A549 (cell line): ENCODE measurements around the gene EPB41L5. TPM values are rescaled to one million over a fixed set of nuclear protein-coding genes. Genes with fewer than 3 reads are reported as not detected.
A peak's percentile ranks its signal among the peaks of the same experiment; 100 is the strongest.

ENCODE experiments used
- ATAC-seq, 2 experiments: fragments of 200-7000 bp in 1 of 2; fragments of >200 bp in 1 of 2; cut with Nextera tagmentation in 1 of 2; cut with Tn5 transposase in 1 of 2; 3 replicates each; pipeline versions ENCODE4 v1.8.0 to v1.9.1; 2018 to 2020; ENCODE audit warnings: mild to moderate bottlenecking in 1 of 2, moderate library complexity in 1 of 2
- CTCF ChIA-PET: fragments of 300-600 bp; sonication (Branson Sonifier 250); formaldehyde crosslinking; extraction: SDS; loops from one replicate; lab custom pipeline; 2021; ENCODE audit warnings: antibody characterized with exemption, inconsistent platforms; lab: Yijun Ruan, JAX
- POLR2A ChIA-PET: fragments of 350-600 bp; formaldehyde crosslinking; extraction: SDS; loops from one replicate; lab custom pipeline; 2021; ENCODE audit warnings: antibody characterized with exemption, inconsistent platforms; lab: Yijun Ruan, JAX
- DNase-seq, 2 experiments: peaks; one replicate each; pipeline versions ENCODE4 v3.0.0 to v3.0.0-alpha.2; 2011 to 2016; ENCODE audit warnings: low read depth in 1 of 2, low spot score in 1 of 2
- FAIRE-seq: peaks from 2 replicates; lab custom pipeline; 2011; peaks lifted over from hg19 to GRCh38; lab: Jason Lieb, UNC
- H3K27ac ChIP-seq, 2 experiments: fragments of >200 bp; sonication (Bioruptor Twin); formaldehyde crosslinking; 3 replicates each; pipeline ENCODE4 v1.5.1; 2016 to 2017
- H3K4me1 ChIP-seq: fragments of >200 bp; sonication (Bioruptor Twin); formaldehyde crosslinking; 3 replicates; pipeline ENCODE4 v1.6.1; 2016
- H3K4me2 ChIP-seq: fragments of >200 bp; sonication (Bioruptor Twin); formaldehyde crosslinking; 3 replicates; pipeline ENCODE4 v1.6.1; 2016
- H3K4me3 ChIP-seq: fragments of >200 bp; sonication (Bioruptor Twin); formaldehyde crosslinking; 3 replicates; pipeline ENCODE4 v1.5.1; 2016
- H3K9me3 ChIP-seq: fragments of >200 bp; sonication (Bioruptor Twin); formaldehyde crosslinking; 3 replicates; pipeline ENCODE4 v1.6.1; 2016
- CBX2 ChIP-seq: fragments of 200-600 bp; sonication (generic); IDR thresholded peaks from 2 replicates; pipeline ENCODE4 v1.6.1; 2016; ENCODE audit warnings: low read depth, mild to moderate bottlenecking, borderline replicate concordance
- CHD4 ChIP-seq: fragments of 200-600 bp; sonication (generic); IDR thresholded peaks from 2 replicates; pipeline ENCODE4 v1.6.1; 2016; ENCODE audit warnings: antibody characterized with exemption, mild to moderate bottlenecking, borderline replicate concordance
- EHF ChIP-seq: fragments of 250-450 bp; sonication (Bioruptor Pico); IDR thresholded peaks from 2 replicates; pipeline ENCODE4 v1.5.0; 2020; ENCODE audit warnings: mild to moderate bottlenecking
- FOSB ChIP-seq: fragments of 250-450 bp; sonication (Bioruptor Pico); IDR thresholded peaks from 2 replicates; pipeline ENCODE4 v1.5.0; 2020; ENCODE audit warnings: mild to moderate bottlenecking, moderate library complexity
- FOSL2 ChIP-seq, 2 experiments: fragments of 450-650 bp in 1 of 2; fragments of >200 bp in 1 of 2; sonication (Bioruptor Twin) in 1 of 2; formaldehyde crosslinking; IDR thresholded peaks; 2 replicates each; pipeline versions ENCODE4 v1.5.0 to v1.6.1; 2016 to 2020; ENCODE audit warnings: mild to moderate bottlenecking in 1 of 2, moderate library complexity in 1 of 2
- HOXA7 ChIP-seq: fragments of 250-450 bp; sonication (Bioruptor Pico); IDR thresholded peaks from 2 replicates; pipeline ENCODE4 v1.5.0; 2020; ENCODE audit warnings: mild to moderate bottlenecking, moderate library complexity
- HOXB13 ChIP-seq: fragments of 250-450 bp; sonication (Bioruptor Pico); IDR thresholded peaks from 2 replicates; pipeline ENCODE4 v1.5.0; 2020; ENCODE audit warnings: low read depth, mild to moderate bottlenecking, moderate library complexity
- JUN ChIP-seq, 2 experiments: fragments of >200 bp; sonication (Bioruptor Twin); formaldehyde crosslinking; IDR thresholded peaks; 2 replicates in 1 of 2; 3 replicates in 1 of 2; pipeline ENCODE4 v1.6.1; 2016 to 2017
- JUNB ChIP-seq: fragments of >200 bp; sonication (Bioruptor Twin); formaldehyde crosslinking; IDR thresholded peaks from 2 replicates; pipeline ENCODE4 v1.6.1; 2016
- MAZ ChIP-seq: fragments of 150-350 bp; IDR thresholded peaks from 2 replicates; pipeline ENCODE4 v1.6.1; 2014; ENCODE audit warnings: antibody characterized with exemption, low read depth, low read length, borderline replicate concordance
- NFE2L2 ChIP-seq: fragments of 150-350 bp; conservative IDR thresholded peaks from 2 replicates; pipeline ENCODE4 v1.6.1; 2014; ENCODE audit warnings: low read length
- POLR2A ChIP-seq: IDR thresholded peaks from 2 replicates; pipeline ENCODE4 v1.6.1; 2012; ENCODE audit warnings: mild to moderate bottlenecking, low read length
- RAD21 ChIP-seq, 2 experiments: fragments of >200 bp in 1 of 2; sonication (Bioruptor Twin) in 1 of 2; formaldehyde crosslinking in 1 of 2; IDR thresholded peaks in 1 of 2; conservative IDR thresholded peaks in 1 of 2; 2 replicates in 1 of 2; 3 replicates in 1 of 2; pipeline ENCODE4 v1.6.1; 2012 to 2018; ENCODE audit warnings: inconsistent platforms in 1 of 2
- RCOR1 ChIP-seq: fragments of 150-350 bp; IDR thresholded peaks from 2 replicates; pipeline ENCODE4 v1.6.1; 2014; ENCODE audit warnings: antibody characterized with exemption, low read length, low read depth
- SMC3 ChIP-seq: fragments of >200 bp; sonication (Bioruptor Twin); formaldehyde crosslinking; IDR thresholded peaks from 3 replicates; pipeline ENCODE4 v1.6.1; 2018; ENCODE audit warnings: inconsistent platforms
- SREBF2 ChIP-seq: fragments of 450-650 bp; IDR thresholded peaks from 2 replicates; pipeline ENCODE4 v1.6.1; 2014; ENCODE audit warnings: mild to moderate bottlenecking, moderate library complexity
- ZFP36 ChIP-seq: fragments of 450-650 bp; IDR thresholded peaks from 2 replicates; pipeline ENCODE4 v1.6.1; 2014; ENCODE audit warnings: borderline replicate concordance; ENCODE audit not compliant: partially characterized antibody
- WGBS: methylation state at CpG from one replicate; pipeline ENCODE4 v1.1.6; 2017; ENCODE audit errors: missing lambda C conversion rate; 5-methylcytosine and 5-hydroxymethylcytosine counted together
- polyA plus RNA-seq, 4 experiments: library from polyadenylated mRNA; depleted of rRNA in 3 of 4; stranded (reverse); fragments of >200 nt; fragmentation: RNase III in 1 of 4; extraction: RNeasy Plus Mini Kit Qiagen cat#74134 plus additional on column Dnase treatment in 1 of 4; gene quantifications; 2 replicates in 3 of 4; 3 replicates in 1 of 4; pipeline ENCODE4 v1.2.3, GENCODE V29; 2011 to 2017
- TF ChIP-seq, protein P1 (sequence below): fragments of >200 bp; sonication (Bioruptor Twin); formaldehyde crosslinking; IDR thresholded peaks from 3 replicates; pipeline ENCODE4 v1.5.1; 2016
- TF ChIP-seq, protein P2 (sequence below): fragments of 200-600 bp; sonication (generic); IDR thresholded peaks from 2 replicates; pipeline ENCODE4 v1.6.1; 2016; ENCODE audit warnings: antibody characterized with exemption, mild to moderate bottlenecking, moderate library complexity
- TF ChIP-seq, protein P3 (sequence below): IDR thresholded peaks from 2 replicates; pipeline ENCODE4 v1.6.1; 2012
- TF ChIP-seq, protein P4 (sequence below): fragments of >200 bp; sonication (Bioruptor Twin); formaldehyde crosslinking; IDR thresholded peaks from 2 replicates; pipeline ENCODE4 v1.6.1; 2016

The EPB41L5 gene
- polyA plus RNA-seq, 2 of the 4 experiments (the other 2 are of a cell fraction): 5.8 to 33.0 TPM

DNA sequence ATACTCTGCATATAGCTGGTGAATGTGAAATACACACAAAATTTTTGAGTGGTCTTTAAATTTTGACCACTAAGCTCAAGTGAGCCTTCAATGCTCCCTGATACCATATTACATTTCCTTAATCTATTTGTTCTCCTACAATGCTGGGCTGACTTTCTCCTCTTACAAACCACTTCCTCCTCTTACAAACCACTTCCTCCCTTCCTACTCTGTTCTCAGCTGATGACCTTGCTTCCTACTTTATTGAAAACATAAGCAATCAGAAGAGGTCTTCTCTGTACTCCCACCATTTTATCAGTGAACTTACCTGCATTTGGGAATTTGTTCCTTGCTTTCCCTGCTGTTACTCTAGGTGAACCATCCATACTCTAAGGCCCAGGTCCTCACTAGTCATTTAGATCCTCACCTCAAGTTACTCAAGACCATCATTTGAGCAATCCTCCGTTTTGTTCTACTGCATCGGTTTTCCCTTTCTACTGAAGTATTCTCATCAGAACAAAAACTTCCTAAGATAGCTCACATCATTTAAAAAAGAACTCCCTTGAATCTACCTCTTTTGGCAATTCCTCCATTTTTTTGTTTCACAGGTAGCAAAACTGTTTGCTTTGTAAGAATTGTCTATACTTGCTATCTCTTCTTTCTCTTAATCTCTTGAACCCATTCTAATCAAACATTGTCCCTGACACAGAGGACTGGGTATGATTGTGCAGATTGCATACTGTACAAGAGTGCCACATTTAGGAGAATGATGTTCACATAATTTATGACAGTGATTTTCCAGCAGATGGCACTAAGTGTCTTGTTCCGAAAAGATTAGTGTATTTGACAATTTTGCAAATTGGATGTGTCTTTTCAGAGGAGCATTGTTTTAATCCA is 96.5 kb downstream of the EPB41L5 start:
- ATAC-seq (peak; percentile 66 to 83; a peak in 5 of 6 replicates), DNase-seq (peak; percentile 33 to 54), FAIRE-seq (no peak)
- WGBS: 8% methylated on average over 3 of the region's 3 CpGs
- Histone ChIP-seq H3K27ac (peak overlapping the region in 1 of 2 experiments; percentile 22; a peak in 1 of 6 replicates), H3K4me1 (peaks cover 18% of the 10 kb centered on the region; the same call in 2 of the 3 replicates), H3K4me3 (no peak overlapping the region), H3K9me3 (no peaks in the 10 kb centered on the region), H3K4me2 (peak overlapping the region; percentile 34; the same call in 2 of the 3 replicates)
- CTCF ChIA-PET: interaction anchor here (0.5 to 3.1 kb wide), 34 partner anchors 9 to 573 kb away, joined by 3 to 36 read pairs (median 3); partner anchors contain the start of gene TMEM185B
- TF ChIP-seq HOXB13 (CRISPR knock-in tag) (no peak), RAD21 (conservative IDR thresholded peaks at IDR 0.05 in 1 of 2, IDR thresholded peaks at IDR 0.05 in 1 of 2) (peak; percentile 78 to 84), SMC3 (peak; percentile 81), NFE2L2 (no peak)
- TF ChIP-seq, protein P1, sequence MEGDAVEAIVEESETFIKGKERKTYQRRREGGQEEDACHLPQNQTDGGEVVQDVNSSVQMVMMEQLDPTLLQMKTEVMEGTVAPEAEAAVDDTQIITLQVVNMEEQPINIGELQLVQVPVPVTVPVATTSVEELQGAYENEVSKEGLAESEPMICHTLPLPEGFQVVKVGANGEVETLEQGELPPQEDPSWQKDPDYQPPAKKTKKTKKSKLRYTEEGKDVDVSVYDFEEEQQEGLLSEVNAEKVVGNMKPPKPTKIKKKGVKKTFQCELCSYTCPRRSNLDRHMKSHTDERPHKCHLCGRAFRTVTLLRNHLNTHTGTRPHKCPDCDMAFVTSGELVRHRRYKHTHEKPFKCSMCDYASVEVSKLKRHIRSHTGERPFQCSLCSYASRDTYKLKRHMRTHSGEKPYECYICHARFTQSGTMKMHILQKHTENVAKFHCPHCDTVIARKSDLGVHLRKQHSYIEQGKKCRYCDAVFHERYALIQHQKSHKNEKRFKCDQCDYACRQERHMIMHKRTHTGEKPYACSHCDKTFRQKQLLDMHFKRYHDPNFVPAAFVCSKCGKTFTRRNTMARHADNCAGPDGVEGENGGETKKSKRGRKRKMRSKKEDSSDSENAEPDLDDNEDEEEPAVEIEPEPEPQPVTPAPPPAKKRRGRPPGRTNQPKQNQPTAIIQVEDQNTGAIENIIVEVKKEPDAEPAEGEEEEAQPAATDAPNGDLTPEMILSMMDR: peak; percentile 81
- POLR2A ChIA-PET: interaction anchor here (1.5 kb wide), 1 partner anchor 114 kb away, joined by 4 read pairs; the partner anchor contains the start of gene TMEM185B

DNA sequence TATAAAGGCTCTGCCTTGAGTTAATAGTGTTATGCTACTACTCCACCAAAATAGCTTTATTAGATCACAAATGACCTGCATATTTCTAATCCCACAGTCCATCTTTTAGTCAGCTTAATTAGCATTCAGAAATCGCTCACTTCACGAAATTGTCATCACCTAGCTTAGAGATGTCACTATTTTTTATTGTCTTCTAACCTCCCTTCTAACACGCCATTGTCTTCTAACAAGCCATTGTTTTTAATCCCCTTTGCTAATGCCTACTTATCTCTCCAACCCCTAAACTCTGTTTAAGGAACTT is 97.1 kb downstream of the EPB41L5 start:
- H3K4me2 ChIP-seq: no peak overlapping the region
- ChIA-PET CTCF (interaction anchor here (0.6 to 3.1 kb wide), 28 partner anchors 10 to 965 kb away, joined by 3 to 36 read pairs (median 4); partner anchors contain the start of gene TMEM185B), POLR2A (interaction anchor here (1.5 kb wide), 1 partner anchor 113 kb away, joined by 4 read pairs; the partner anchor contains the start of gene TMEM185B)
- 72% methylated on average over 3 of the region's 3 CpGs for WGBS
- TF ChIP-seq, protein P1: 0 out of 3 replicates have a peak, but pooled peaks have one; percentile 25
- no peak for TF ChIP-seq FOSB (CRISPR knock-in tag)
- H3K9me3 ChIP-seq: no peaks in the 10 kb centered on the region
- no peak for DNase-seq
- H3K4me1 ChIP-seq: peaks cover 18% of the 10 kb centered on the region; the same call in 2 of the 3 replicates
- no peak overlapping the region for H3K4me3 ChIP-seq
- FAIRE-seq: no peak
- ATAC-seq: no peak
- H3K27ac ChIP-seq: no peak overlapping the region

DNA sequence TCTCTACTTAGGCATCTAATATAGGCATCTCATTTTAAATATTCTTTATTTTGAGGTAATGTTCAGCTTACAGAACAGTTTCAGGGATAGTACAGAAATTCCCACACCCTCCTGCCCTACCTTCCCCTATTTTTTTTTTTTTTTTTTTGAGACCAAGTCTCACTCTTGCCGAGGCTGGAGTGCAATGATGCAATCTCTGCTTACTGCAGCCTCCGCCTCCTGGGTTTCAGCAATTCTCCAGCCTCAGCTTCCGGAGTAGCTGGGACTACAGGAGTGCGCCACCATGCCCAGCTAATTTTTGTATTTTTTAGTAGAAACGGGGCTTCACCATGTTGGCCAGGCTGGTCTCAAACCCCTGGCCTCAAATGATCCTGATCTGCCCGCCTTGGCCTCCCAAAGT is 97.6 kb downstream of the EPB41L5 start:
- Histone ChIP-seq H3K9me3 (no peaks in the 10 kb centered on the region), H3K27ac (no peak overlapping the region), H3K4me3 (no peak overlapping the region), H3K4me1 (peaks cover 18% of the 10 kb centered on the region; the same call in 2 of the 3 replicates), H3K4me2 (no peak overlapping the region)
- TF ChIP-seq EHF (CRISPR knock-in tag) (no peak), HOXB13 (CRISPR knock-in tag) (no peak), JUNB (no peak), SREBF2 (no peak), RCOR1 (no peak), HOXA7 (CRISPR knock-in tag) (no peak), POLR2A (no peak), CBX2 (no peak), ZFP36 (no peak), JUN (IDR thresholded peaks at IDR 0.05) (no peak), FOSB (CRISPR knock-in tag) (no peak), CHD4 (no peak), FOSL2 (IDR thresholded peaks at IDR 0.05) (no peak), FOSL2 (CRISPR knock-in tag; IDR thresholded peaks at IDR 0.05) (no peak), MAZ (no peak)
- TF ChIP-seq, protein P2, sequence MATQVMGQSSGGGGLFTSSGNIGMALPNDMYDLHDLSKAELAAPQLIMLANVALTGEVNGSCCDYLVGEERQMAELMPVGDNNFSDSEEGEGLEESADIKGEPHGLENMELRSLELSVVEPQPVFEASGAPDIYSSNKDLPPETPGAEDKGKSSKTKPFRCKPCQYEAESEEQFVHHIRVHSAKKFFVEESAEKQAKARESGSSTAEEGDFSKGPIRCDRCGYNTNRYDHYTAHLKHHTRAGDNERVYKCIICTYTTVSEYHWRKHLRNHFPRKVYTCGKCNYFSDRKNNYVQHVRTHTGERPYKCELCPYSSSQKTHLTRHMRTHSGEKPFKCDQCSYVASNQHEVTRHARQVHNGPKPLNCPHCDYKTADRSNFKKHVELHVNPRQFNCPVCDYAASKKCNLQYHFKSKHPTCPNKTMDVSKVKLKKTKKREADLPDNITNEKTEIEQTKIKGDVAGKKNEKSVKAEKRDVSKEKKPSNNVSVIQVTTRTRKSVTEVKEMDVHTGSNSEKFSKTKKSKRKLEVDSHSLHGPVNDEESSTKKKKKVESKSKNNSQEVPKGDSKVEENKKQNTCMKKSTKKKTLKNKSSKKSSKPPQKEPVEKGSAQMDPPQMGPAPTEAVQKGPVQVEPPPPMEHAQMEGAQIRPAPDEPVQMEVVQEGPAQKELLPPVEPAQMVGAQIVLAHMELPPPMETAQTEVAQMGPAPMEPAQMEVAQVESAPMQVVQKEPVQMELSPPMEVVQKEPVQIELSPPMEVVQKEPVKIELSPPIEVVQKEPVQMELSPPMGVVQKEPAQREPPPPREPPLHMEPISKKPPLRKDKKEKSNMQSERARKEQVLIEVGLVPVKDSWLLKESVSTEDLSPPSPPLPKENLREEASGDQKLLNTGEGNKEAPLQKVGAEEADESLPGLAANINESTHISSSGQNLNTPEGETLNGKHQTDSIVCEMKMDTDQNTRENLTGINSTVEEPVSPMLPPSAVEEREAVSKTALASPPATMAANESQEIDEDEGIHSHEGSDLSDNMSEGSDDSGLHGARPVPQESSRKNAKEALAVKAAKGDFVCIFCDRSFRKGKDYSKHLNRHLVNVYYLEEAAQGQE: no peak
- TF ChIP-seq, protein P3, sequence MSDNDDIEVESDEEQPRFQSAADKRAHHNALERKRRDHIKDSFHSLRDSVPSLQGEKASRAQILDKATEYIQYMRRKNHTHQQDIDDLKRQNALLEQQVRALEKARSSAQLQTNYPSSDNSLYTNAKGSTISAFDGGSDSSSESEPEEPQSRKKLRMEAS: no peak
- TF ChIP-seq, protein P4, sequence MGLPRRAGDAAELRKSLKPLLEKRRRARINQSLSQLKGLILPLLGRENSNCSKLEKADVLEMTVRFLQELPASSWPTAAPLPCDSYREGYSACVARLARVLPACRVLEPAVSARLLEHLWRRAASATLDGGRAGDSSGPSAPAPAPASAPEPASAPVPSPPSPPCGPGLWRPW: no peak
- ATAC-seq (no peak), DNase-seq (no peak), FAIRE-seq (no peak)
- CTCF ChIA-PET: interaction anchor here (0.6 to 3.1 kb wide), 27 partner anchors 9 to 964 kb away, joined by 3 to 36 read pairs (median 4); no protein-coding TSS in a partner anchor
- 83% methylated on average over 6 of the region's 6 CpGs for WGBS
- POLR2A ChIA-PET: no interaction called here
